Stimulated activated CD4-positive, alpha-beta T cell treated with anti-CD3 and anti-CD28 coated beads, Interleukin-12 subunit alpha, Interleukin-12 subunit beta, amount 100 ng/mL, for 48 hours (primary cell): ENCODE measurements around the gene MOB3B.

Experiments
- DNase-seq, 3 donors: peaks; one replicate each; pipeline ENCODE4 v3.0.0-alpha.2; 2020; ENCODE audit warnings: low read depth in 2 of 3, low spot score in 1 of 3

MOB3B gene

GRCh38 chr9:27541740-27542139, 12.1 kb upstream of the MOB3B start:
- DNase-seq = no peak

GRCh38 chr9:27540502-27540901, 10.9 kb upstream of the MOB3B start:
- no peak for DNase-seq

GRCh38 chr9:27539479-27540441, 10.1 kb upstream of the MOB3B start:
- DNase-seq = no peak

- no peak for DNase-seq
Observed at GRCh38 chr9:27538647-27539046, 9.0 kb upstream of the MOB3B start.

- no peak for DNase-seq
Observed at GRCh38 chr9:27537756-27538155, 8.1 kb upstream of the MOB3B start.

GRCh38 chr9:27537027-27537435, 7.4 kb upstream of the MOB3B start:
- no peak for DNase-seq

- DNase-seq = no peak
Observed at GRCh38 chr9:27536168-27536567, 6.6 kb upstream of the MOB3B start.

- DNase-seq = no peak
Observed at GRCh38 chr9:27535701-27536118, 6.1 kb upstream of the MOB3B start.

- DNase-seq = no peak
Observed at GRCh38 chr9:27534658-27535209, 5.1 kb upstream of the MOB3B start.

GRCh38 chr9:27534131-27534530, 4.5 kb upstream of the MOB3B start:
- DNase-seq = no peak

GRCh38 chr9:27533311-27533710, 3.7 kb upstream of the MOB3B start:
- no peak for DNase-seq

GRCh38 chr9:27532046-27532445, 2.4 kb upstream of the MOB3B start:
- no peak for DNase-seq

GRCh38 chr9:27530915-27531755, 1.5 kb upstream of the MOB3B start:
- DNase-seq = no peak

- peak in 2 of 3 donors; percentile 13 to 29 for DNase-seq
Observed at GRCh38 chr9:27528886-27529315, 713 bp downstream of the MOB3B start.

- DNase-seq = peak in 2 of 3 donors; percentile 36 to 44
Observed at GRCh38 chr9:27528076-27528885, 1.3 kb downstream of the MOB3B start.

GRCh38 chr9:27527702-27528075, 1.9 kb downstream of the MOB3B start:
- DNase-seq = no peak

GRCh38 chr9:27524236-27524635, 5.4 kb downstream of the MOB3B start, which contains the start of gene IFNK:
TSS of gene IFNK (plus strand) at chr9:27524290. CDS start at chr9:27524337, 47 bp downstream.
- no peak for DNase-seq

GRCh38 chr9:27523141-27523540, 6.5 kb downstream of the MOB3B start:
- DNase-seq = no peak

GRCh38 chr9:27520986-27521385, 8.6 kb downstream of the MOB3B start:
- no peak for DNase-seq
